ENCODE data around the gene MOB3A. TPM values are rescaled to one million over a fixed set of nuclear protein-coding genes. Genes with fewer than 3 reads are reported as not detected.
"Not testable (repeated sequence)": the region's sequence is repeated elsewhere in the genome, so short reads cannot be mapped to it uniquely, and the experiment has no call there.

Gene MOB3A
- total and polyA plus RNA-seq, 4 donors: 17.7 to 86.6 (median 45.0) TPM

- peaks cover 2 to 26% (median 5%) of the 10 kb centered on the region in 4 donors for H3K36me3 ChIP-seq (ENCODE audit: control insufficient read depth in 4 of 4, insufficient read depth in 4 of 4, low read length in 4 of 4)
- H3K9ac ChIP-seq (ENCODE audit: insufficient read depth in 1 of 2, low read length in 2 of 2): peak within 1 kb of the TSS; percentile 61 to 73
- H3K27ac ChIP-seq (ENCODE audit: low read depth in 1 of 2, low read length in 1 of 2): peak within 1 kb of the TSS; percentile 96 to 98
- peak; percentile 94 for ATAC-seq (ENCODE audit: insufficient read depth, low FRiP score)
- H3K9me3 ChIP-seq (ENCODE audit: control insufficient read depth in 4 of 4, insufficient read depth in 3 of 4, low read length in 3 of 4): no peaks in the 10 kb centered on the region
- 0% methylated on average over 39 to 70 of the region's 70 CpGs for WGBS, 2 donors
- peaks cover 0 to 21% (median 5%) of the 10 kb centered on the region in 5 donors for H3K4me1 ChIP-seq (ENCODE audit: control insufficient read depth in 5 of 5, insufficient read depth in 5 of 5, low read length in 5 of 5)
- DNase-seq: peak; percentile 99 to 100 (median 99)
- peak; percentile 47 for TF ChIP-seq CTCF (IDR thresholded peaks at IDR 0.05; ENCODE audit: control extremely low read depth, extremely low read depth)
- H3K27me3 ChIP-seq (ENCODE audit: control insufficient read depth in 3 of 3, insufficient read depth in 3 of 3, low read length in 2 of 3): no peaks in the 10 kb centered on the region
- peak within 1 kb of the TSS; percentile 65 for H3K4me3 ChIP-seq
Observed at GRCh38 chr19:2096480-2097202, 515 bp upstream of the MOB3A start, which contains the start of gene IZUMO4. IZUMO4 (plus strand) TSS chr19:2096915; CDS start chr19:2096946, 31 bp downstream.

DNA sequence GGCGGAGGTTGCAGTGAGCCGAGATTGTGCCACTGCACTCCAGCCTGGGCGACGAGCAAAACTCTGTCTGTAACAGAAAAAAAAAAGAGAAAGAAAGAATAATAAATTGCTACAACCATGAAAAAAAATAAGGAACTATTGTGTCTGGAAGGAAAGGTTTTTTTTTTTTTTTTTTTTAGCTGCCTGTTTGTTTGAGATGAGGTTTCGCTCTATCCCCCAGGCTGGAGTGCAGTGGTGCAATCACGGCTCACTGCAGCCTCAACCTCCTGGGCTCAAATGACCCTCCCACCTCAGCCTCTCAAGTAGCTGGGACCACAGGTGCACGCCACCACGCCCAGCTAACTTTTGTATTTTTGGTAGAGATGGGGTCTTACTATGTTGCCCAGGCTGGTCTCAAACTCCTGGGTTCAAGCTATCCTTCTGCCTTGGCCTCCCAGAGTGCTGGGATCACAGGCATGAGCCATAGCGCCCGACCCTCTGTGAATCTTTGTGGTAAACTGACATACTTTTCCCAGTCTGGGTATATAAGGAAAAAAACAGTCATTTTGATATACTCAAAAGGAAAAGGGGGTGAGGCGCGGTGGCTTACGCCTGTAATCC lies 4.1 kb downstream of the MOB3A start:
- not testable (repeated sequence) for H3K9ac ChIP-seq (ENCODE audit: insufficient read depth in 1 of 2, low read length in 2 of 2); H3K27me3 ChIP-seq (ENCODE audit: control insufficient read depth in 3 of 3, insufficient read depth in 3 of 3, low read length in 2 of 3); ATAC-seq (ENCODE audit: insufficient read depth, low FRiP score); DNase-seq; H3K4me3 ChIP-seq; H3K9me3 ChIP-seq (ENCODE audit: control insufficient read depth in 4 of 4, insufficient read depth in 3 of 4, low read length in 3 of 4); H3K36me3 ChIP-seq (ENCODE audit: control insufficient read depth in 4 of 4, insufficient read depth in 4 of 4, low read length in 4 of 4)
- Histone ChIP-seq H3K4me1 (ENCODE audit: control insufficient read depth in 5 of 5, insufficient read depth in 5 of 5, low read length in 5 of 5) (peaks cover 0 to 23% (median 7%) of the 10 kb centered on the region in 5 donors), H3K27ac (ENCODE audit: low read depth in 1 of 2, low read length in 1 of 2) (peak overlapping the region in 1 of 2 donors; percentile 39)
- WGBS, 2 donors: 73 to 85% methylated on average over 13 of the region's 13 CpGs

- no peak overlapping the region for H3K4me3 ChIP-seq
- peaks cover 0 to 4% (median 2%) of the 10 kb centered on the region in 4 donors for H3K36me3 ChIP-seq (ENCODE audit: control insufficient read depth in 4 of 4, insufficient read depth in 4 of 4, low read length in 4 of 4)
- H3K9me3 ChIP-seq (ENCODE audit: control insufficient read depth in 4 of 4, insufficient read depth in 3 of 4, low read length in 3 of 4): no peaks in the 10 kb centered on the region
- no peaks in the 10 kb centered on the region for H3K27me3 ChIP-seq (ENCODE audit: control insufficient read depth in 3 of 3, insufficient read depth in 3 of 3, low read length in 2 of 3)
- peak overlapping the region in 1 of 2 donors; percentile 91 for H3K27ac ChIP-seq (ENCODE audit: low read depth in 1 of 2, low read length in 1 of 2)
- no peak for DNase-seq
- WGBS, 2 donors: 24 to 57% methylated on average over 2 of the region's 2 CpGs
- TF ChIP-seq CTCF (IDR thresholded peaks at IDR 0.05; ENCODE audit: control extremely low read depth, extremely low read depth): no peak
- ATAC-seq (ENCODE audit: insufficient read depth, low FRiP score): no peak
- H3K4me1 ChIP-seq (ENCODE audit: control insufficient read depth in 5 of 5, insufficient read depth in 5 of 5, low read length in 5 of 5): peaks cover 0 to 24% (median 7%) of the 10 kb centered on the region in 5 donors
- H3K9ac ChIP-seq (ENCODE audit: insufficient read depth in 1 of 2, low read length in 2 of 2): no peak overlapping the region
Observed at GRCh38 chr19:2089727-2090053, 6.4 kb downstream of the MOB3A start.

DNA sequence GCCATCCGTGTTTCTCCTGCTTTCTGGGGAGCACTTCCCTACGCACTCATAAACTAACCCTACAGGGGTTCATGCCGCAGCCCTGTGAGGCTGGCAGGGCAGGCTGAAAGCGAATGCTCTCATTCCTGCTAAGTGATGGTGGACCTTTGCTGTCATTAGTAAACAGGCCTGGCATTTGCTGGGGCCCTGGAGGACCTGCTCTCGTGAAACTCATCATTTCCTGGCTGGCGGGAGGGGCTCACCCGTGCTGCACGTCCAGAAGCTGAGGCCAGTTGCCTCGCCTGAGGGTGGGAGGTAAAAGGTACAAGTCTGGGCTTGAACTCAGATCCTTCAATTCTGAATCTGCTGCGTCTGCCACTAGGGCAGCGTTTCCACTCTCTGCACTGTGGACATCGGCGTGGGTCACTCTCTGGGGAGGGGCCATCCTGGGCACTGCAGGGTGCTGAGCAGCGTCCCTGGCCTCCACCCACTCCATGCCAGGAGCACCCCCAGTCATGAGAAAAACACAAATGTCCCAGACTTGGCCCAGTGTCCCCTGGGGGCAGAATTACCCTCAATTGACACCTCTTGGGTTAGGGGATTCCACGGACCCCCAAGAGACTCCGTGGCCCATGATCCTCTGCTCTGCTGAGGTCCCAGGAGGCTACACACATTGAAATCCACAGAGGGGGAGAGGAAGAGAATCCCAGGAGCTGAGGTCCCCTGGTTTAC lies 7.0 kb downstream of the MOB3A start:
- peak in 1 of 3 donors; percentile 16 for DNase-seq
- H3K9ac ChIP-seq (ENCODE audit: insufficient read depth in 1 of 2, low read length in 2 of 2): no peak overlapping the region
- H3K4me3 ChIP-seq: no peak overlapping the region
- H3K27me3 ChIP-seq (ENCODE audit: control insufficient read depth in 3 of 3, insufficient read depth in 3 of 3, low read length in 2 of 3): no peaks in the 10 kb centered on the region
- peak overlapping the region in 1 of 2 donors; percentile 91 for H3K27ac ChIP-seq (ENCODE audit: low read depth in 1 of 2, low read length in 1 of 2)
- TF ChIP-seq CTCF (IDR thresholded peaks at IDR 0.05; ENCODE audit: control extremely low read depth, extremely low read depth): no peak
- no peaks in the 10 kb centered on the region for H3K9me3 ChIP-seq (ENCODE audit: control insufficient read depth in 4 of 4, insufficient read depth in 3 of 4, low read length in 3 of 4)
- H3K4me1 ChIP-seq (ENCODE audit: control insufficient read depth in 5 of 5, insufficient read depth in 5 of 5, low read length in 5 of 5): peaks cover 0 to 24% (median 3%) of the 10 kb centered on the region in 5 donors
- ATAC-seq (ENCODE audit: insufficient read depth, low FRiP score): no peak
- WGBS, 2 donors: 62 to 67% methylated on average over 16 of the region's 16 CpGs
- peaks cover 0 to 4% (median 2%) of the 10 kb centered on the region in 4 donors for H3K36me3 ChIP-seq (ENCODE audit: control insufficient read depth in 4 of 4, insufficient read depth in 4 of 4, low read length in 4 of 4)
